Kidney (tissue), 14 donors: ENCODE measurements around the gene C9orf153. TPM values are rescaled to one million over a fixed set of nuclear protein-coding genes. Genes with fewer than 3 reads are reported as not detected.

ENCODE experiments used
- DNase-seq, 5 donors: peaks; one replicate each; pipeline ENCODE4 v3.0.0-alpha.2; 2013 to 2020
- FAIRE-seq: peaks from 2 replicates; lab custom pipeline; 2012; peaks lifted over from hg19 to GRCh38; lab: Jason Lieb, UNC
- H3K27ac ChIP-seq, 2 donors: one replicate each; pipeline ENCODE4 v1.7.0; 2013; ENCODE audit warnings: low read depth in 2 of 2, low read length in 2 of 2, inconsistent platforms in 1 of 2
- H3K27me3 ChIP-seq: one replicate; pipeline ENCODE4 v1.7.1; 2013; ENCODE audit warnings: low read length, inconsistent platforms; ENCODE audit not compliant: control insufficient read depth, insufficient read depth
- H3K36me3 ChIP-seq, 3 donors: one replicate each; pipeline versions ENCODE4 v1.7.0 to v1.7.1; 2013; ENCODE audit warnings: low read length in 3 of 3, control low read depth in 1 of 3, inconsistent platforms in 1 of 3; ENCODE audit not compliant: insufficient read depth in 3 of 3, control insufficient read depth in 2 of 3
- H3K4me1 ChIP-seq, 3 donors: one replicate each; pipeline versions ENCODE4 v1.7.0 to v1.7.1; 2013; ENCODE audit warnings: low read length in 3 of 3, inconsistent platforms in 1 of 3, low read depth in 1 of 3; ENCODE audit not compliant: control insufficient read depth in 2 of 3, insufficient read depth in 2 of 3
- H3K4me3 ChIP-seq, 3 donors: one replicate each; pipeline versions ENCODE4 v1.7.0 to v1.8.1; 2013; ENCODE audit warnings: low read length in 3 of 3, control low read depth in 1 of 3, inconsistent platforms in 1 of 3
- H3K9ac ChIP-seq, 3 donors: one replicate each; pipeline versions ENCODE4 v1.7.0 to v1.7.1; 2013; ENCODE audit warnings: low read length in 3 of 3, control low read depth in 1 of 3, inconsistent platforms in 1 of 3
- H3K9me3 ChIP-seq, 3 donors: one replicate each; pipeline versions ENCODE4 v1.7.0 to v1.7.1; 2013; ENCODE audit warnings: low read length in 3 of 3, control low read depth in 1 of 3, inconsistent platforms in 1 of 3; ENCODE audit not compliant: control insufficient read depth in 2 of 3, insufficient read depth in 1 of 3
- CTCF ChIP-seq: IDR thresholded peaks from 3 replicates; pipeline ENCODE4 v1.5.1; 2012; ENCODE audit warnings: mild to moderate bottlenecking, moderate library complexity, borderline replicate concordance; ENCODE audit not compliant: insufficient read depth; ENCODE audit errors: extremely low read depth
- intact Hi-C: fragments of 100-400 bp; cut with DNase I; formaldehyde crosslinking; loops from one replicate; pipeline ENCODE4 v1.11.1; 2022
- polyA plus RNA-seq: library from polyadenylated mRNA; stranded (reverse); fragments of 350-450 nt; fragmentation: Illumina TruSeq; extraction: RNeasy Lipid Tissue Mini Kit (QIAGEN cat#74804); gene quantifications from one replicate; pipeline ENCODE4 v1.2.3, GENCODE V29; 2014; ENCODE audit warnings: low read depth, low replicate concordance; ENCODE audit not compliant: insufficient read depth
- total RNA-seq: library from RNA; stranded (reverse); fragmentation: NEBNext Ultra II Directional; extraction: Animal tissue kit (Norgen Biotek cat#: 25700); gene quantifications from one replicate; pipeline ENCODE4 v1.2.1, GENCODE V29; 2021
- donor health status: control.
- donor health status: control.
- donor health status: control.
- donor health status: control.
- donor health status: control.
- donor health status: DM: yes; HTN: yes; CAD: no.
- donor health status: Normal renal cell carcinoma (clear cell type).

C9orf153 gene
- total and polyA plus RNA-seq, 2 donors from 2014 or later: not detected

- Histone ChIP-seq H3K27ac (no peak overlapping the region), H3K36me3 (peaks cover 0 to 16% (median 11%) of the 10 kb centered on the region in 3 donors), H3K27me3 (no peaks in the 10 kb centered on the region), H3K4me3 (no peak overlapping the region), H3K4me1 (peaks cover 0 to 3% (median 0%) of the 10 kb centered on the region in 3 donors), H3K9me3 (no peaks in the 10 kb centered on the region), H3K9ac (no peak overlapping the region)
- no peak for DNase-seq
- intact Hi-C loops: no loop called here
- no peak for TF ChIP-seq CTCF
- no peak for FAIRE-seq
These were observed 3.0 kb upstream of the C9orf153 start for GRCh38 chr9:86262492-86262891.

DNA sequence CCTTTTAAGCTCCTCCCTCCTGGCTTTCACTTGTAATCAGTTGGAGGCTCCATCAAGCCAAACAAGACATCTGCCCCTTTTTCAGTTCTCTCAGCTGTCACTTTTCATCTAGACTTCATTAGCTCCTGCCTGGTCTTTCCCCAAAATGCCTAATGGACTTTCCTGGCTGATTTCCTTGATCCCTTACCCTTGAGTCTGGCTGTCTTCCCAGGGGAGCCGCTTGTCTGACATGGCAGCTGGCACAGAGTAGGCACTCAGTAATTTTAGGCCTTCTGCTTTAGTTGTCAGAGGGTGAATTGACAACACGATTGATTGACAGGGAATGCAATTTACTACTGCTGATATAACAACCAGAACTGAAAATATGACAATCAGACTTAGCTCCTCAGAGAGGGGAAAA, 2.1 kb downstream of the C9orf153 start:
- no peak for TF ChIP-seq CTCF
- H3K27me3 ChIP-seq: no peaks in the 10 kb centered on the region
- no peaks in the 10 kb centered on the region for H3K36me3 ChIP-seq
- H3K9ac ChIP-seq: no peak overlapping the region
- intact Hi-C loops: no loop called here
- H3K4me3 ChIP-seq: no peak overlapping the region
- FAIRE-seq: no peak
- H3K27ac ChIP-seq: no peak overlapping the region
- peaks cover 0 to 7% (median 0%) of the 10 kb centered on the region in 3 donors for H3K9me3 ChIP-seq
- no peaks in the 10 kb centered on the region for H3K4me1 ChIP-seq
- no peak for DNase-seq

DNA sequence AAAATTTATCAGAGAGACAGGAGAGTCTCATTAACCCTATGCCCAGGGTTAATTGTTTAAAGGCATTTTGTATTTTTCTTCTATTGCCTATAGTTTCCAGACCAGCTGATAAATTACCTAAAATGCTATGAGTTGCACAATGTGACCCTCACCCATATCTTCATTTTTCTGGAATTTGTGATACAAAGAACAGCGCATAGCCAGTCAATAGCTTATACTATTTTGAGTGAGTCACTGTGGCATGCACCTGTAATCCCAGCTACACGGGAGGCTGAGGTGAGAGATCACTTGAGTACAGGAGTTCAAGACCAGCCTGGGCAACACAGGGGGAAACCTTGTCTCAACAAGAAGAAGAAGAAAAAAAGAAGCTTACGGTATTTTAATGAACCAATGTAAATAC, 2.8 kb downstream of the C9orf153 start:
- TF ChIP-seq CTCF: no peak
- H3K4me3 ChIP-seq: no peak overlapping the region

GRCh38 chr9:86253577-86253976, 5.9 kb downstream of the C9orf153 start:
- Histone ChIP-seq H3K36me3 (no peaks in the 10 kb centered on the region), H3K9me3 (peaks cover 0 to 7% (median 0%) of the 10 kb centered on the region in 3 donors), H3K9ac (no peak overlapping the region), H3K4me3 (no peak overlapping the region), H3K4me1 (no peaks in the 10 kb centered on the region), H3K27ac (no peak overlapping the region), H3K27me3 (no peaks in the 10 kb centered on the region)
- intact Hi-C loops: no loop called here
- no peak for TF ChIP-seq CTCF
- FAIRE-seq: no peak
- DNase-seq: no peak

More for the DNA sequence above, 2.8 kb downstream of the C9orf153 start:
- Histone ChIP-seq H3K27ac (no peak overlapping the region), H3K36me3 (no peaks in the 10 kb centered on the region), H3K27me3 (no peaks in the 10 kb centered on the region), H3K4me1 (no peaks in the 10 kb centered on the region), H3K9me3 (peaks cover 0 to 7% (median 0%) of the 10 kb centered on the region in 3 donors), H3K9ac (no peak overlapping the region)
- intact Hi-C loops: no loop called here
- FAIRE-seq (no peak), DNase-seq (no peak)
